GM12878 (cell line): Measurements from ENCODE around the gene NOP9. TPM values are rescaled to one million over a fixed set of nuclear protein-coding genes. Genes with fewer than 3 reads are reported as not detected.

Experiments
- ATAC-seq: fragments of 200-7000 bp; cut with Tn5 transposase; 3 replicates; pipeline ENCODE4 v1.9.1; 2020; ENCODE audit warnings: mild to moderate bottlenecking, moderate library complexity
- BruUV-seq: library from RNA; stranded (reverse); fragments of 400-500 nt; replicated peaks from 2 replicates; lab custom pipeline; 2021; lab: Mats Ljungman, UMichigan
- CTCF ChIA-PET: fragments of 300-600 bp; sonication (Branson Sonifier 250); formaldehyde crosslinking; extraction: SDS; loops from one replicate; lab custom pipeline; 2021; ENCODE audit warnings: inconsistent platforms; lab: Yijun Ruan, JAX
- POLR2A ChIA-PET: fragments of 350-600 bp; formaldehyde crosslinking; extraction: SDS; loops from one replicate; lab custom pipeline; 2021; ENCODE audit warnings: inconsistent platforms; lab: Charles Lee
- RAD21 ChIA-PET: fragments of 300-600 bp; sonication (Branson Sonifier 250); formaldehyde crosslinking; loops from one replicate; lab custom pipeline; 2023; ENCODE audit warnings: antibody characterized with exemption; ENCODE audit not compliant: unreplicated experiment; lab: Charles Lee
- SMC1A ChIA-PET: fragments of 300-600 bp; sonication (Branson Sonifier 250); formaldehyde crosslinking; loops from one replicate; lab custom pipeline; 2023; ENCODE audit not compliant: unreplicated experiment, uncharacterized antibody; lab: Charles Lee
- DNase-seq: peaks from one replicate; pipeline ENCODE4 v3.0.0-alpha.2; 2011; ENCODE audit warnings: low read depth, low spot score
- FAIRE-seq: peaks from 3 replicates; lab custom pipeline; 2011; peaks lifted over from hg19 to GRCh38; lab: Jason Lieb, UNC
- H2AFZ ChIP-seq: 2 replicates; pipeline ENCODE4 v1.6.0; 2011; ENCODE audit warnings: low read depth, low read length, control low read depth; ENCODE audit not compliant: control insufficient read depth
- H3K27ac ChIP-seq: 2 replicates; pipeline ENCODE4 v1.5.1; 2011; ENCODE audit warnings: control low read depth; ENCODE audit not compliant: control insufficient read depth, insufficient read depth
- H3K27me3 ChIP-seq, 2 experiments: replicated peaks in 1 of 2; 2 replicates each; pipeline versions ENCODE4 v1.6.0 to v1.6.1; 2011; ENCODE audit warnings: low read length in 1 of 2; ENCODE audit not compliant: control insufficient read depth in 2 of 2, insufficient read depth in 2 of 2
- H3K36me3 ChIP-seq, 2 experiments: 2 replicates each; pipeline ENCODE4 v1.5.1; 2011; ENCODE audit warnings: low read length in 1 of 2; ENCODE audit not compliant: control insufficient read depth in 2 of 2, insufficient read depth in 2 of 2
- H3K4me1 ChIP-seq: 2 replicates; pipeline ENCODE4 v1.6.1; 2011; ENCODE audit warnings: mild to moderate bottlenecking, low read length, moderate library complexity, mixed read lengths; ENCODE audit not compliant: control insufficient read depth, insufficient read depth
- H3K4me2 ChIP-seq: 2 replicates; pipeline ENCODE4 v1.6.0; 2011; ENCODE audit warnings: control low read depth; ENCODE audit not compliant: control insufficient read depth, insufficient read depth
- H3K4me3 ChIP-seq: fragments of 200-600 bp; sonication (generic); 2 replicates; pipeline ENCODE4 v1.5.1; 2016
- H3K79me2 ChIP-seq: 2 replicates; pipeline ENCODE4 v1.6.0; 2011; ENCODE audit warnings: low read length; ENCODE audit not compliant: control insufficient read depth, insufficient read depth
- H3K9ac ChIP-seq: 2 replicates; pipeline ENCODE4 v1.8.0; 2011; ENCODE audit warnings: low read length, control low read depth, mixed read lengths; ENCODE audit not compliant: control insufficient read depth, insufficient read depth
- H3K9me3 ChIP-seq: replicated peaks from 3 replicates; pipeline ENCODE4 v1.5.1; 2011; ENCODE audit warnings: mild to moderate bottlenecking, low read length; ENCODE audit not compliant: control insufficient read depth, insufficient read depth
- H4K20me1 ChIP-seq: 2 replicates; pipeline ENCODE4 v1.6.0; 2011; ENCODE audit not compliant: control insufficient read depth, insufficient read depth
- ASH2L ChIP-seq: fragments of 300-600, 200-600 bp; sonication (generic); IDR thresholded peaks from 2 replicates; pipeline ENCODE4 v1.6.1; 2017; ENCODE audit warnings: low read depth, mild to moderate bottlenecking, borderline replicate concordance
- ATF7 ChIP-seq: fragments of 450-650 bp; IDR thresholded peaks from 2 replicates; pipeline ENCODE4 v1.6.1; 2016; ENCODE audit warnings: low read depth, mild to moderate bottlenecking
- EED ChIP-seq: sonication (generic); IDR thresholded peaks from 2 replicates; pipeline ENCODE4 v1.6.1; 2016; ENCODE audit warnings: antibody characterized with exemption, low read depth
- ESRRA ChIP-seq: IDR thresholded peaks from 2 replicates; pipeline ENCODE4 v1.6.1; 2012; ENCODE audit warnings: mild to moderate bottlenecking, low read length, improper control_type of control experiment
- FOXM1 ChIP-seq: IDR thresholded peaks from 2 replicates; pipeline ENCODE4 v1.6.1; 2012; ENCODE audit warnings: low read depth, mild to moderate bottlenecking, inconsistent platforms, low read length, moderate library complexity
- HDAC2 ChIP-seq: fragments of 200-600 bp; sonication (generic); IDR thresholded peaks from 2 replicates; pipeline ENCODE4 v1.6.1; 2017
- HDGF ChIP-seq: fragments of 450-650 bp; IDR thresholded peaks from 2 replicates; pipeline ENCODE4 v1.6.1; 2016; ENCODE audit warnings: antibody characterized with exemption
- KLF5 ChIP-seq: fragments of 450-650 bp; IDR thresholded peaks from 2 replicates; pipeline ENCODE4 v1.6.1; 2014; ENCODE audit warnings: mild to moderate bottlenecking; ENCODE audit not compliant: partially characterized antibody
- NRF1 ChIP-seq: conservative IDR thresholded peaks from 2 replicates; pipeline ENCODE4 v1.6.1; 2011; ENCODE audit warnings: mild to moderate bottlenecking, low read depth, low read length, improper control_type of control experiment
- RBBP5 ChIP-seq: fragments of 200-600 bp; sonication (generic); conservative IDR thresholded peaks from 2 replicates; pipeline ENCODE4 v1.6.1; 2016
- RUNX3 ChIP-seq: IDR thresholded peaks from 2 replicates; pipeline ENCODE4 v1.6.1; 2012; ENCODE audit warnings: low read length, inconsistent platforms
- TAF1 ChIP-seq: IDR thresholded peaks from 2 replicates; pipeline ENCODE4 v1.6.1; 2011; ENCODE audit warnings: mild to moderate bottlenecking, low read depth, low read length, borderline replicate concordance
- ZNF207 ChIP-seq: fragments of 450-650 bp; IDR thresholded peaks from 2 replicates; pipeline ENCODE4 v1.6.1; 2014; ENCODE audit warnings: antibody characterized with exemption, mild to moderate bottlenecking, borderline replicate concordance
- ZNF24 ChIP-seq: fragments of 450-650 bp; IDR thresholded peaks from 2 replicates; pipeline ENCODE4 v1.6.1; 2017; ENCODE audit warnings: antibody characterized with exemption, mild to moderate bottlenecking
- ZNF274 ChIP-seq: IDR thresholded peaks from one replicate; pipeline ENCODE4 v1.8.0; 2011; ENCODE audit not compliant: insufficient read length, insufficient read depth
- WGBS: methylation state at CpG from one replicate; pipeline ENCODE4 v1.1.6; 2016; ENCODE audit warnings: low lambda C conversion rate; ENCODE audit not compliant: insufficient replicate concordance, insufficient coverage; ENCODE audit errors: missing lambda C conversion rate; 5-methylcytosine and 5-hydroxymethylcytosine counted together
- in situ Hi-C: fragments of 300-500 bp; cut with MboI; formaldehyde crosslinking; loops from 9 replicates; pipeline ENCODE4 v1.14.3; 2018; ENCODE audit warnings: mixed read lengths
- intact Hi-C: fragments of 100-400 bp; cut with micrococcal nuclease; formaldehyde crosslinking; loops from one replicate; pipeline ENCODE4 v1.14.2; 2022; ENCODE audit not compliant: unreplicated experiment
- polyA plus RNA-seq, 11 experiments: library from polyadenylated mRNA; depleted of rRNA in 4 of 11; unstranded in 6 of 11; stranded (reverse) in 5 of 11; fragments of >200 nt; fragmentation: Nextera tagmentation in 4 of 11; fragmentation: Illumina TruSeq in 1 of 11; extraction: Ambion mirVana in 4 of 11; extraction: Trizol in 1 of 11; gene quantifications; 1 replicate in 1 of 11; 2 replicates in 10 of 11; pipeline versions ENCODE4 v1.2.1 to v1.2.3, GENCODE V29; 2011 to 2016; ENCODE audit warnings: inconsistent platforms in 2 of 11, missing spikeins in 2 of 11, low read depth in 1 of 11
- total RNA-seq, 4 experiments: library from RNA; depleted of rRNA in 3 of 4; stranded (reverse); fragments of >200 nt in 3 of 4; fragmentation: Illumina TruSeq in 1 of 4; extraction: Trizol in 1 of 4; gene quantifications; 2 replicates each; pipeline versions ENCODE4 v1.2.1 to v1.2.3, GENCODE V29; 2013 to 2021
- TF ChIP-seq, protein P1 (sequence below): IDR thresholded peaks from 2 replicates; pipeline ENCODE4 v1.6.1; 2011; ENCODE audit warnings: mild to moderate bottlenecking, low read depth, low read length, moderate library complexity; ENCODE audit not compliant: insufficient replicate concordance
- TF ChIP-seq, protein P2 (sequence below): fragments of 150-350 bp; IDR thresholded peaks from 2 replicates; pipeline ENCODE4 v1.6.1; 2016; ENCODE audit warnings: low read depth, low read length
- TF ChIP-seq, protein P3 (sequence below): fragments of 450-650 bp; IDR thresholded peaks from 2 replicates; pipeline ENCODE4 v1.6.1; 2016; ENCODE audit warnings: mild to moderate bottlenecking
- TF ChIP-seq, protein P4 (sequence below): IDR thresholded peaks from 2 replicates; pipeline ENCODE4 v1.6.1; 2011; ENCODE audit warnings: borderline replicate concordance, low read depth, mild to moderate bottlenecking, moderate library complexity, low read length; ENCODE audit not compliant: insufficient read depth, poor library complexity, severe bottlenecking

The NOP9 gene
- total and polyA plus RNA-seq, 10 of the 15 experiments (the other 5 are each of a cell fraction or from before 2014, with no cell fraction given), result 2.4 to 43.9 (median 20.3) TPM

DNA sequence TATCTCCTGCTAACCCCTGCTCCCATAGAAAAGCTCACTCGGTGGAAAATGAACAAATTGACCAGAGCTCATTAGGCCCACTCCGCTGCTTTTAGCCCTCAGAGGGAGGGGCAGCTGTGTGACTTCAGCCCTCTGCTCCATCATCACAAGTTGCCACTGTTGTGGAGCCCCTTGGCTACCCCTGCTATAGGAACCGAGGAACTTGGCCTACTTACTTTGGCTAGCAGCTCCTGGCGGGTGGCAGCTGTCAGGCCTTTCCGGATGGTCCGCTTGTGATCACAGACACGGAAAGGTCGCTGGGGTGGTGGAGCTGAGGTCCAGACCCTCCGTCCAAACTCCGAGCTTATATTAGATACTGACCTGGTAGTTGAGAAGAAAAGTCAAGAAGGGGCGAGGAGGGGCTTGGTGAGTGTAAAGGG is 7.5 kb downstream of the NOP9 start:
- ChIA-PET POLR2A (interaction anchor here (1.2 to 3.3 kb wide), 8 partner anchors 8 to 193 kb away, joined by 3 to 26 read pairs (median 6); partner anchors contain the start of genes DCAF11, DHRS1, NOP9 and NRL), SMC1A (interaction anchor here (0.8 to 4.9 kb wide), 12 partner anchors 9 to 170 kb away, joined by 3 to 36 read pairs (median 6); partner anchors contain the start of genes IRF9, MDP1 and TINF2), CTCF (interaction anchor here (0.8 to 7.9 kb wide), 34 partner anchors 9 to 216 kb away, joined by 3 to 149 read pairs (median 6); partner anchors contain the start of genes ADCY4, CHMP4A, DHRS1 and IPO4)
- no peak for FAIRE-seq
- Histone ChIP-seq H3K27ac (no peak overlapping the region), H3K4me1 (peaks cover 20% of the 10 kb centered on the region; the same call in 1 of the 2 replicates), H3K9me3 (no peaks in the 10 kb centered on the region), H4K20me1 (no peaks in the 10 kb centered on the region)
- BruUV-seq, result TSS peak; percentile 31
- 84% methylated on average over 11 of the region's 11 CpGs for WGBS
- TF ChIP-seq, protein P1, sequence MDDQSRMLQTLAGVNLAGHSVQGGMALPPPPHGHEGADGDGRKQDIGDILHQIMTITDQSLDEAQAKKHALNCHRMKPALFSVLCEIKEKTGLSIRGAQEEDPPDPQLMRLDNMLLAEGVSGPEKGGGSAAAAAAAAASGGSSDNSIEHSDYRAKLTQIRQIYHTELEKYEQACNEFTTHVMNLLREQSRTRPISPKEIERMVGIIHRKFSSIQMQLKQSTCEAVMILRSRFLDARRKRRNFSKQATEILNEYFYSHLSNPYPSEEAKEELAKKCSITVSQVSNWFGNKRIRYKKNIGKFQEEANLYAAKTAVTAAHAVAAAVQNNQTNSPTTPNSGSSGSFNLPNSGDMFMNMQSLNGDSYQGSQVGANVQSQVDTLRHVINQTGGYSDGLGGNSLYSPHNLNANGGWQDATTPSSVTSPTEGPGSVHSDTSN, result no peak
- TF ChIP-seq, protein P2, sequence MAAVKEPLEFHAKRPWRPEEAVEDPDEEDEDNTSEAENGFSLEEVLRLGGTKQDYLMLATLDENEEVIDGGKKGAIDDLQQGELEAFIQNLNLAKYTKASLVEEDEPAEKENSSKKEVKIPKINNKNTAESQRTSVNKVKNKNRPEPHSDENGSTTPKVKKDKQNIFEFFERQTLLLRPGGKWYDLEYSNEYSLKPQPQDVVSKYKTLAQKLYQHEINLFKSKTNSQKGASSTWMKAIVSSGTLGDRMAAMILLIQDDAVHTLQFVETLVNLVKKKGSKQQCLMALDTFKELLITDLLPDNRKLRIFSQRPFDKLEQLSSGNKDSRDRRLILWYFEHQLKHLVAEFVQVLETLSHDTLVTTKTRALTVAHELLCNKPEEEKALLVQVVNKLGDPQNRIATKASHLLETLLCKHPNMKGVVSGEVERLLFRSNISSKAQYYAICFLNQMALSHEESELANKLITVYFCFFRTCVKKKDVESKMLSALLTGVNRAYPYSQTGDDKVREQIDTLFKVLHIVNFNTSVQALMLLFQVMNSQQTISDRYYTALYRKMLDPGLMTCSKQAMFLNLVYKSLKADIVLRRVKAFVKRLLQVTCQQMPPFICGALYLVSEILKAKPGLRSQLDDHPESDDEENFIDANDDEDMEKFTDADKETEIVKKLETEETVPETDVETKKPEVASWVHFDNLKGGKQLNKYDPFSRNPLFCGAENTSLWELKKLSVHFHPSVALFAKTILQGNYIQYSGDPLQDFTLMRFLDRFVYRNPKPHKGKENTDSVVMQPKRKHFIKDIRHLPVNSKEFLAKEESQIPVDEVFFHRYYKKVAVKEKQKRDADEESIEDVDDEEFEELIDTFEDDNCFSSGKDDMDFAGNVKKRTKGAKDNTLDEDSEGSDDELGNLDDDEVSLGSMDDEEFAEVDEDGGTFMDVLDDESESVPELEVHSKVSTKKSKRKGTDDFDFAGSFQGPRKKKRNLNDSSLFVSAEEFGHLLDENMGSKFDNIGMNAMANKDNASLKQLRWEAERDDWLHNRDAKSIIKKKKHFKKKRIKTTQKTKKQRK, result no peak
- TF ChIP-seq RBBP5, result no peak
- no peak for TF ChIP-seq HDAC2
- no peak for TF ChIP-seq EED
- no peak for TF ChIP-seq ZNF24
- TF ChIP-seq HDGF, result no peak
- TF ChIP-seq KLF5, result no peak
- no peak for TF ChIP-seq RUNX3
- no peak for TF ChIP-seq NRF1
- TF ChIP-seq ATF7, result no peak
- no peak for TF ChIP-seq ZNF274
- TF ChIP-seq ASH2L, result no peak
- TF ChIP-seq ESRRA, result no peak
- no peak for TF ChIP-seq ZNF207
- no peak for TF ChIP-seq FOXM1
- no peak for TF ChIP-seq TAF1
- TF ChIP-seq, protein P3, sequence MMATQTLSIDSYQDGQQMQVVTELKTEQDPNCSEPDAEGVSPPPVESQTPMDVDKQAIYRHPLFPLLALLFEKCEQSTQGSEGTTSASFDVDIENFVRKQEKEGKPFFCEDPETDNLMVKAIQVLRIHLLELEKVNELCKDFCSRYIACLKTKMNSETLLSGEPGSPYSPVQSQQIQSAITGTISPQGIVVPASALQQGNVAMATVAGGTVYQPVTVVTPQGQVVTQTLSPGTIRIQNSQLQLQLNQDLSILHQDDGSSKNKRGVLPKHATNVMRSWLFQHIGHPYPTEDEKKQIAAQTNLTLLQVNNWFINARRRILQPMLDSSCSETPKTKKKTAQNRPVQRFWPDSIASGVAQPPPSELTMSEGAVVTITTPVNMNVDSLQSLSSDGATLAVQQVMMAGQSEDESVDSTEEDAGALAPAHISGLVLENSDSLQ, result no peak
- TF ChIP-seq, protein P4, sequence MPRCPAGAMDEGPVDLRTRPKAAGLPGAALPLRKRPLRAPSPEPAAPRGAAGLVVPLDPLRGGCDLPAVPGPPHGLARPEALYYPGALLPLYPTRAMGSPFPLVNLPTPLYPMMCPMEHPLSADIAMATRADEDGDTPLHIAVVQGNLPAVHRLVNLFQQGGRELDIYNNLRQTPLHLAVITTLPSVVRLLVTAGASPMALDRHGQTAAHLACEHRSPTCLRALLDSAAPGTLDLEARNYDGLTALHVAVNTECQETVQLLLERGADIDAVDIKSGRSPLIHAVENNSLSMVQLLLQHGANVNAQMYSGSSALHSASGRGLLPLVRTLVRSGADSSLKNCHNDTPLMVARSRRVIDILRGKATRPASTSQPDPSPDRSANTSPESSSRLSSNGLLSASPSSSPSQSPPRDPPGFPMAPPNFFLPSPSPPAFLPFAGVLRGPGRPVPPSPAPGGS, result no peak
- TF ChIP-seq, all 136 proteins: peak for 0
- intact Hi-C loops (no loop called here), in situ Hi-C loops (no loop called here)
- ATAC-seq, result no peak
- H3K4me2 ChIP-seq, result no peak overlapping the region
- no peak overlapping the region for H2AFZ ChIP-seq
- H3K9ac ChIP-seq, result no peak overlapping the region
- DNase-seq, result no peak
- H3K79me2 ChIP-seq, result no peaks in the 10 kb centered on the region
- RAD21 ChIA-PET, result interaction anchor here (1.2 to 4.0 kb wide), 13 partner anchors 8 to 249 kb away, joined by 3 to 52 read pairs (median 14); partner anchors contain the start of genes MDP1, PCK2 and TINF2
- peaks cover 15 to 30% of the 10 kb centered on the region in 2 experiments for H3K36me3 ChIP-seq
- H3K4me3 ChIP-seq, result no peak overlapping the region
- no peaks in the 10 kb centered on the region for H3K27me3 ChIP-seq
